ENCODE measurements around the gene PRSS1.
"Not testable (repeated sequence)": the region's sequence is repeated elsewhere in the genome, so short reads cannot be mapped to it uniquely, and the experiment has no call there.

Gene PRSS1

GRCh38 chr7:142749218-142749993 lies at the start of gene PRSS1:
Gene PRSS1 (plus strand): TSS chr7:142749472. CDS start chr7:142749485, 13 bp downstream.
- DNase-seq (no peak), ATAC-seq (replicated peaks) (no peak)
- Mint-ChIP-seq H3K9me3 (peaks cover 0 to 1% of the 10 kb centered on the region in 2 donors), H3K4me1 (peaks cover 0 to 6% of the 10 kb centered on the region in 2 donors), H3K27ac (no peak within 1 kb of the TSS), H3K27me3 (peaks cover 7 to 8% of the 10 kb centered on the region in 2 donors), H3K36me3 (no peaks in the 10 kb centered on the region), H3K4me3 (no peak within 1 kb of the TSS)

GRCh38 chr7:142700935-142701334 lies 48.3 kb upstream of the PRSS1 start:
- not testable (repeated sequence) for DNase-seq; H3K4me1 Mint-ChIP-seq; H3K36me3 Mint-ChIP-seq; H3K9me3 Mint-ChIP-seq; ATAC-seq (replicated peaks); H3K4me3 Mint-ChIP-seq; H3K27ac Mint-ChIP-seq; H3K27me3 Mint-ChIP-seq

GRCh38 chr7:142703655-142704305 lies 45.5 kb upstream of the PRSS1 start:
- H3K4me3 Mint-ChIP-seq = no peak overlapping the region
- H3K27me3 Mint-ChIP-seq = peaks cover 3 to 5% of the 10 kb centered on the region in 2 donors
- no peak overlapping the region for H3K27ac Mint-ChIP-seq
- ATAC-seq (replicated peaks) (peak; percentile 41 to 65), DNase-seq (no peak)
- peaks cover 0 to 3% of the 10 kb centered on the region in 2 donors for H3K4me1 Mint-ChIP-seq
- H3K36me3 Mint-ChIP-seq = no peaks in the 10 kb centered on the region
- no peaks in the 10 kb centered on the region for H3K9me3 Mint-ChIP-seq

GRCh38 chr7:142708726-142709125 lies 40.5 kb upstream of the PRSS1 start:
- H3K27ac Mint-ChIP-seq; H3K27me3 Mint-ChIP-seq; H3K9me3 Mint-ChIP-seq; H3K4me1 Mint-ChIP-seq; H3K36me3 Mint-ChIP-seq; ATAC-seq (replicated peaks); H3K4me3 Mint-ChIP-seq; DNase-seq: not testable (repeated sequence)

- DNase-seq (no peak), ATAC-seq (replicated peaks) (no peak)
- Mint-ChIP-seq H3K9me3 (no peaks in the 10 kb centered on the region), H3K4me3 (no peak overlapping the region), H3K4me1 (peaks cover 10 to 14% of the 10 kb centered on the region in 2 donors), H3K27me3 (peaks cover 3 to 5% of the 10 kb centered on the region in 2 donors), H3K27ac (no peak overlapping the region), H3K36me3 (no peaks in the 10 kb centered on the region)
Observed at GRCh38 chr7:142709921-142710320, 39.4 kb upstream of the PRSS1 start.

GRCh38 chr7:142711196-142711595 lies 38.1 kb upstream of the PRSS1 start:
- DNase-seq (no peak), ATAC-seq (replicated peaks) (no peak)
- Mint-ChIP-seq H3K36me3 (no peaks in the 10 kb centered on the region), H3K4me1 (peaks cover 10 to 14% of the 10 kb centered on the region in 2 donors), H3K4me3 (no peak overlapping the region), H3K9me3 (no peaks in the 10 kb centered on the region), H3K27ac (no peak overlapping the region), H3K27me3 (peaks cover 3 to 5% of the 10 kb centered on the region in 2 donors)

- no peak overlapping the region for H3K4me3 Mint-ChIP-seq
- H3K9me3 Mint-ChIP-seq = no peaks in the 10 kb centered on the region
- ATAC-seq (replicated peaks) = peak in 1 of 2 donors; percentile 38
- H3K27me3 Mint-ChIP-seq = peaks cover 1 to 2% of the 10 kb centered on the region in 2 donors
- no peak for DNase-seq
- peak overlapping the region; percentile 37 for H3K27ac Mint-ChIP-seq
- peaks cover 11 to 20% of the 10 kb centered on the region in 2 donors for H3K4me1 Mint-ChIP-seq
- H3K36me3 Mint-ChIP-seq = no peaks in the 10 kb centered on the region
Observed at GRCh38 chr7:142711746-142712616, 37.3 kb upstream of the PRSS1 start.

- DNase-seq = no peak
- Mint-ChIP-seq H3K27me3 (no peaks in the 10 kb centered on the region), H3K4me1 (peaks cover 11 to 24% of the 10 kb centered on the region in 2 donors), H3K9me3 (no peaks in the 10 kb centered on the region), H3K4me3 (no peak overlapping the region), H3K36me3 (no peaks in the 10 kb centered on the region), H3K27ac (peak overlapping the region; percentile 42)
- no peak for ATAC-seq (replicated peaks)
Observed at GRCh38 chr7:142712617-142712957, 36.7 kb upstream of the PRSS1 start.

GRCh38 chr7:142714375-142714774 lies 34.9 kb upstream of the PRSS1 start:
- H3K27ac Mint-ChIP-seq = no peak overlapping the region
- peak; percentile 68 to 76 for ATAC-seq (replicated peaks)
- H3K4me1 Mint-ChIP-seq = peaks cover 14 to 31% of the 10 kb centered on the region in 2 donors
- no peak overlapping the region for H3K4me3 Mint-ChIP-seq
- no peaks in the 10 kb centered on the region for H3K36me3 Mint-ChIP-seq
- DNase-seq = no peak
- H3K27me3 Mint-ChIP-seq = peaks cover 0 to 7% of the 10 kb centered on the region in 2 donors
- no peaks in the 10 kb centered on the region for H3K9me3 Mint-ChIP-seq

- no peaks in the 10 kb centered on the region for H3K36me3 Mint-ChIP-seq
- H3K27me3 Mint-ChIP-seq = peaks cover 16 to 29% of the 10 kb centered on the region in 2 donors
- H3K4me1 Mint-ChIP-seq = peaks cover 24 to 42% of the 10 kb centered on the region in 2 donors
- H3K27ac Mint-ChIP-seq = no peak overlapping the region
- no peaks in the 10 kb centered on the region for H3K9me3 Mint-ChIP-seq
- ATAC-seq (replicated peaks) (no peak), DNase-seq (no peak)
- no peak overlapping the region for H3K4me3 Mint-ChIP-seq
Observed at GRCh38 chr7:142716596-142716995, 32.7 kb upstream of the PRSS1 start.

GRCh38 chr7:142717453-142717852 lies 31.8 kb upstream of the PRSS1 start:
- peaks cover 22 to 48% of the 10 kb centered on the region in 2 donors for H3K4me1 Mint-ChIP-seq
- H3K4me3 Mint-ChIP-seq = no peak overlapping the region
- peaks cover 23 to 37% of the 10 kb centered on the region in 2 donors for H3K27me3 Mint-ChIP-seq
- no peaks in the 10 kb centered on the region for H3K9me3 Mint-ChIP-seq
- no peak for DNase-seq
- H3K36me3 Mint-ChIP-seq = no peaks in the 10 kb centered on the region
- ATAC-seq (replicated peaks) = peak in 1 of 2 donors; percentile 46
- no peak overlapping the region for H3K27ac Mint-ChIP-seq

- ATAC-seq (replicated peaks) (no peak), DNase-seq (no peak)
- Mint-ChIP-seq H3K36me3 (no peaks in the 10 kb centered on the region), H3K27ac (no peak overlapping the region), H3K4me1 (peaks cover 21 to 49% of the 10 kb centered on the region in 2 donors), H3K9me3 (no peaks in the 10 kb centered on the region), H3K4me3 (no peak overlapping the region), H3K27me3 (peaks cover 29 to 45% of the 10 kb centered on the region in 2 donors)
Observed at GRCh38 chr7:142718313-142718712, 31.0 kb upstream of the PRSS1 start.

- ATAC-seq (replicated peaks) (no peak), DNase-seq (no peak)
- no peaks in the 10 kb centered on the region for H3K36me3 Mint-ChIP-seq
- H3K27me3 Mint-ChIP-seq = peaks cover 33 to 46% of the 10 kb centered on the region in 2 donors
- no peak overlapping the region for H3K27ac Mint-ChIP-seq
- peaks cover 19 to 35% of the 10 kb centered on the region in 2 donors for H3K4me1 Mint-ChIP-seq
- H3K9me3 Mint-ChIP-seq = no peaks in the 10 kb centered on the region
- peak overlapping the region in 1 of 2 donors; percentile 68 for H3K4me3 Mint-ChIP-seq
Observed at GRCh38 chr7:142720172-142720773, 29.0 kb upstream of the PRSS1 start.

- H3K36me3 Mint-ChIP-seq = no peaks in the 10 kb centered on the region
- peaks cover 33 to 46% of the 10 kb centered on the region in 2 donors for H3K27me3 Mint-ChIP-seq
- H3K9me3 Mint-ChIP-seq = no peaks in the 10 kb centered on the region
- peak; percentile 61 to 68 for ATAC-seq (replicated peaks)
- peak overlapping the region; percentile 62 to 68 for H3K4me3 Mint-ChIP-seq
- H3K4me1 Mint-ChIP-seq = peaks cover 19 to 35% of the 10 kb centered on the region in 2 donors
- H3K27ac Mint-ChIP-seq = no peak overlapping the region
- DNase-seq = no peak
Observed at GRCh38 chr7:142720986-142721385, 28.3 kb upstream of the PRSS1 start.

Measured in stimulated activated naive B cell treated with anti-CD40 and anti-IgM and Interleukin-4, amounts not matched to agents 10 μg/mL and 1 μg/mL and 100 μg/mL, for 72 hours (primary cell).